ENCODE data around the gene MSH5. TPM values are rescaled to one million over a fixed set of nuclear protein-coding genes. Genes with fewer than 3 reads are reported as not detected.

The MSH5 gene
- total RNA-seq, 1 experiment from 2014 or later: 38.1 TPM

- H3K4me3 ChIP-seq (ENCODE audit: low read depth in 2 of 2, low read length in 2 of 2): peak overlapping the region; percentile 6 to 90; a peak in 3 of 4 replicates
- ChIA-PET CTCF (no interaction called here), POLR2A (interaction anchor here (0.7 to 1.7 kb wide), 4 partner anchors 15 to 160 kb away, joined by 3 to 6 read pairs (median 4); no protein-coding TSS in a partner anchor)
- intact Hi-C loops (cut with micrococcal nuclease; ENCODE audit: unreplicated experiment): loop anchor here (10.0 kb wide), 1 partner anchor 97 kb away; no protein-coding TSS in a partner anchor
- in situ Hi-C loops (cut with HindIII; ENCODE audit: low pct_unique_long_range_greater_than_20kb, low sequenced_read_pairs): no loop called here
- DNase-seq (ENCODE audit: low read depth, low spot score): no peak
- H3K27me3 ChIP-seq (ENCODE audit: control insufficient read depth, insufficient read depth, low read length): no peaks in the 10 kb centered on the region
- H3K4me1 ChIP-seq (ENCODE audit: control insufficient read depth, insufficient read depth, low read length): peaks cover 48% of the 10 kb centered on the region
- no peak for TF ChIP-seq REST (IDR thresholded peaks at IDR 0.05; ENCODE audit: insufficient read depth in 1 of 2, low read depth in 2 of 2, low read length in 1 of 2)
- TF ChIP-seq TCF7L2 (IDR thresholded peaks at IDR 0.05; ENCODE audit: low read depth, low read length): no peak
- TF ChIP-seq CTCF (IDR thresholded peaks at IDR 0.05): no peak
- TF ChIP-seq SIN3A (IDR thresholded peaks at IDR 0.05; ENCODE audit: borderline replicate concordance, insufficient read depth, low read depth, low read length): no peak
- TF ChIP-seq POLR2AphosphoS5 (IDR thresholded peaks at IDR 0.05; ENCODE audit: low read depth, low read length): no peak; the same call in 1 of the 2 replicates
- ATAC-seq: no peak
- BruUV-seq (replicated peaks): no TSS peak
- peaks cover 16% of the 10 kb centered on the region for H3K36me3 ChIP-seq (ENCODE audit: control insufficient read depth, insufficient read depth, low read length)
- no peaks in the 10 kb centered on the region for H3K9me3 ChIP-seq (ENCODE audit: control insufficient read depth, insufficient read depth, low read depth, low read length)
- H3K27ac ChIP-seq (ENCODE audit: low read length): peak overlapping the region; percentile 100
Measured at GRCh38 chr6:31737315-31737990, 2.4 kb upstream of the MSH5 start.

- Histone ChIP-seq H3K4me1 (ENCODE audit: control insufficient read depth, insufficient read depth, low read length) (peaks cover 44% of the 10 kb centered on the region), H3K27me3 (ENCODE audit: control insufficient read depth, insufficient read depth, low read length) (no peaks in the 10 kb centered on the region), H3K27ac (ENCODE audit: low read length) (peak overlapping the region; percentile 100), H3K36me3 (ENCODE audit: control insufficient read depth, insufficient read depth, low read length) (peaks cover 12% of the 10 kb centered on the region), H3K9me3 (ENCODE audit: control insufficient read depth, insufficient read depth, low read depth, low read length) (no peaks in the 10 kb centered on the region), H3K4me3 (ENCODE audit: low read depth in 2 of 2, low read length in 2 of 2) (peak overlapping the region; percentile 6 to 90; a peak in 3 of 4 replicates)
- BruUV-seq (replicated peaks): no TSS peak
- CTCF ChIA-PET: interaction anchor here (0.6 to 1.4 kb wide), 3 partner anchors 8 to 94 kb away, joined by 3 to 4 read pairs (median 3); no protein-coding TSS in a partner anchor
- TF ChIP-seq POLR2AphosphoS5 (IDR thresholded peaks at IDR 0.05; ENCODE audit: low read depth, low read length) (0 out of 2 replicates have a peak, but pooled peaks have one; percentile 59), REST (IDR thresholded peaks at IDR 0.05; ENCODE audit: insufficient read depth in 1 of 2, low read depth in 2 of 2, low read length in 1 of 2) (no peak), SIN3A (IDR thresholded peaks at IDR 0.05; ENCODE audit: borderline replicate concordance, insufficient read depth, low read depth, low read length) (no peak), CTCF (IDR thresholded peaks at IDR 0.05) (no peak), TCF7L2 (IDR thresholded peaks at IDR 0.05; ENCODE audit: low read depth, low read length) (peak; percentile 93)
- intact Hi-C loops (cut with micrococcal nuclease; ENCODE audit: unreplicated experiment) (loop anchor here (10.0 kb wide), 1 partner anchor 97 kb away; no protein-coding TSS in a partner anchor), in situ Hi-C loops (cut with HindIII; ENCODE audit: low pct_unique_long_range_greater_than_20kb, low sequenced_read_pairs) (no loop called here)
- POLR2A ChIA-PET: interaction anchor here (0.6 to 1.7 kb wide), 6 partner anchors 14 to 161 kb away, joined by 3 to 9 read pairs (median 4); no protein-coding TSS in a partner anchor
- ATAC-seq (peak; percentile 35), DNase-seq (ENCODE audit: low read depth, low spot score) (no peak)
Measured at GRCh38 chr6:31737991-31738979, 1.5 kb upstream of the MSH5 start.

All from Panc1 (cell line).